DND-41 (cell line): ENCODE data around the gene TMEM9B.
"Not testable (repeated sequence)": the region's sequence is repeated elsewhere in the genome, so short reads cannot be mapped to it uniquely, and the experiment has no call there.

Experiments
- ATAC-seq: fragments of 200-7000 bp; cut with Tn5 transposase; 3 replicates; pipeline ENCODE4 v1.9.1; 2021; ENCODE audit warnings: low read depth; ENCODE audit not compliant: insufficient read depth
- DNase-seq: peaks from one replicate; pipeline ENCODE4 v3.0.0-alpha.2; 2020
- H2AFZ ChIP-seq: 2 replicates; pipeline ENCODE4 v1.6.0; 2012; ENCODE audit warnings: low read depth, low read length
- H3K27ac ChIP-seq: 2 replicates; pipeline ENCODE4 v1.5.1; 2012; ENCODE audit warnings: low read length, inconsistent platforms
- H3K27me3 ChIP-seq: fragments of 200-600 bp; sonication (generic); 2 replicates; pipeline ENCODE4 v1.6.0; 2012; ENCODE audit warnings: low read length, mild to moderate bottlenecking, inconsistent platforms; ENCODE audit not compliant: insufficient read depth, poor library complexity
- H3K36me3 ChIP-seq: 2 replicates; pipeline ENCODE4 v1.5.1; 2012; ENCODE audit warnings: low read length, inconsistent platforms; ENCODE audit not compliant: insufficient read depth
- H3K4me1 ChIP-seq: 2 replicates; pipeline ENCODE4 v1.5.1; 2012; ENCODE audit warnings: mild to moderate bottlenecking, low read length; ENCODE audit not compliant: insufficient read depth
- H3K4me2 ChIP-seq: 2 replicates; pipeline ENCODE4 v1.6.0; 2012; ENCODE audit warnings: mild to moderate bottlenecking, moderate library complexity, low read length, inconsistent platforms; ENCODE audit not compliant: insufficient read depth
- H3K4me3 ChIP-seq, 2 experiments: fragments of 200-600 bp in 1 of 2; shearing (Covaris generic) in 1 of 2; 2 replicates each; pipeline ENCODE4 v1.5.1; 2012 to 2016; ENCODE audit warnings: inconsistent platforms in 2 of 2, low read length in 2 of 2, mild to moderate bottlenecking in 2 of 2, low read depth in 1 of 2, moderate library complexity in 1 of 2
- H3K79me2 ChIP-seq: 2 replicates; pipeline ENCODE4 v1.6.0; 2012; ENCODE audit warnings: low read length, inconsistent platforms; ENCODE audit not compliant: insufficient read depth
- H3K9ac ChIP-seq: 2 replicates; pipeline ENCODE4 v1.6.0; 2012; ENCODE audit warnings: low read depth, mild to moderate bottlenecking, inconsistent platforms, low read length, moderate library complexity
- H3K9me3 ChIP-seq: 2 replicates; pipeline ENCODE4 v1.5.1; 2012; ENCODE audit warnings: low read length, moderate library complexity, mild to moderate bottlenecking, inconsistent platforms; ENCODE audit not compliant: insufficient read depth, severe bottlenecking
- H4K20me1 ChIP-seq: 2 replicates; pipeline ENCODE4 v1.6.0; 2012; ENCODE audit warnings: low read length; ENCODE audit not compliant: insufficient read depth
- CTCF ChIP-seq: IDR thresholded peaks from 2 replicates; pipeline ENCODE4 v1.5.1; 2012; ENCODE audit warnings: borderline replicate concordance, low read length, moderate library complexity, mild to moderate bottlenecking; ENCODE audit not compliant: poor library complexity, severe bottlenecking; ENCODE audit errors: extremely low read depth
- EZH2 ChIP-seq: IDR thresholded peaks from 3 replicates; pipeline ENCODE4 v1.6.1; 2012; ENCODE audit warnings: borderline replicate concordance, low read depth, mild to moderate bottlenecking, moderate library complexity, low read length, inconsistent platforms; ENCODE audit not compliant: severe bottlenecking

TMEM9B gene

GRCh38 chr11:8983552-8983951, 19.3 kb upstream of the TMEM9B start:
- Histone ChIP-seq H4K20me1 (no peaks in the 10 kb centered on the region), H2AFZ (no peak overlapping the region), H3K4me1 (no peaks in the 10 kb centered on the region), H3K27me3 (peaks cover 5% of the 10 kb centered on the region), H3K9me3 (no peaks in the 10 kb centered on the region), H3K36me3 (no peaks in the 10 kb centered on the region), H3K79me2 (no peaks in the 10 kb centered on the region), H3K4me2 (no peak overlapping the region), H3K4me3 (no peak overlapping the region), H3K27ac (no peak overlapping the region), H3K9ac (no peak overlapping the region)
- no peak for TF ChIP-seq CTCF
- TF ChIP-seq EZH2 = no peak
- no peak for DNase-seq
- ATAC-seq = no peak

- Histone ChIP-seq H2AFZ (no peak overlapping the region), H3K9me3 (no peaks in the 10 kb centered on the region), H3K27ac (no peak overlapping the region), H3K79me2 (no peaks in the 10 kb centered on the region), H3K36me3 (no peaks in the 10 kb centered on the region), H3K9ac (no peak overlapping the region), H3K4me2 (no peak overlapping the region), H3K4me1 (no peaks in the 10 kb centered on the region), H3K27me3 (peaks cover 5% of the 10 kb centered on the region), H3K4me3 (no peak overlapping the region), H4K20me1 (no peaks in the 10 kb centered on the region)
- ATAC-seq (no peak), DNase-seq (no peak)
- TF ChIP-seq EZH2 = no peak
- no peak for TF ChIP-seq CTCF
These were observed 16.2 kb upstream of the TMEM9B start for GRCh38 chr11:8980485-8980884.

- H3K4me2 ChIP-seq, H3K27ac ChIP-seq, DNase-seq, H3K9ac ChIP-seq, H3K36me3 ChIP-seq, H4K20me1 ChIP-seq, H3K27me3 ChIP-seq, H2AFZ ChIP-seq, H3K4me3 ChIP-seq, ATAC-seq, H3K9me3 ChIP-seq, H3K4me1 ChIP-seq, H3K79me2 ChIP-seq: not testable (repeated sequence)
These were observed 15.1 kb upstream of the TMEM9B start for GRCh38 chr11:8979365-8979764.

- no peak overlapping the region for H3K4me2 ChIP-seq
- H3K9ac ChIP-seq = no peak overlapping the region
- H3K4me3 ChIP-seq = no peak overlapping the region
- no peaks in the 10 kb centered on the region for H4K20me1 ChIP-seq
- no peak overlapping the region for H3K27ac ChIP-seq
- H3K79me2 ChIP-seq = no peaks in the 10 kb centered on the region
- H3K36me3 ChIP-seq = no peaks in the 10 kb centered on the region
- no peak for TF ChIP-seq EZH2
- TF ChIP-seq CTCF = no peak
- H3K27me3 ChIP-seq = no peaks in the 10 kb centered on the region
- DNase-seq (no peak), ATAC-seq (no peak)
- H3K9me3 ChIP-seq = no peaks in the 10 kb centered on the region
- no peak overlapping the region for H2AFZ ChIP-seq
- H3K4me1 ChIP-seq = no peaks in the 10 kb centered on the region
These were observed 8.9 kb upstream of the TMEM9B start for GRCh38 chr11:8973121-8973520.
